Suprapubic skin (tissue), 4 donors: ENCODE results near the gene LLPH. TPM values are rescaled to one million over a fixed set of nuclear protein-coding genes. Genes with fewer than 3 reads are reported as not detected.

Experiments
- DNase-seq, 2 donors: peaks; one replicate each; pipeline ENCODE4 v3.0.0-alpha.2; 2019; ENCODE audit warnings: low spot score in 2 of 2
- H3K27ac ChIP-seq: fragments of 200-600 bp; sonication (generic); one replicate; pipeline ENCODE4 v1.5.1; 2019
- H3K27me3 ChIP-seq: fragments of 200-600 bp; sonication (generic); one replicate; pipeline ENCODE4 v1.5.1; 2019
- H3K36me3 ChIP-seq: fragments of 200-600 bp; sonication (generic); one replicate; pipeline ENCODE4 v1.5.1; 2019
- H3K4me1 ChIP-seq: fragments of 200-600 bp; sonication (generic); one replicate; pipeline ENCODE4 v1.5.1; 2019
- H3K4me3 ChIP-seq: fragments of 200-600 bp; sonication (generic); one replicate; pipeline ENCODE4 v1.5.1; 2019; ENCODE audit warnings: mild to moderate bottlenecking
- H3K9me3 ChIP-seq: fragments of 200-600 bp; sonication (generic); one replicate; pipeline ENCODE4 v1.5.1; 2019
- EP300 ChIP-seq: sonication (generic); formaldehyde crosslinking; IDR thresholded peaks from one replicate; pipeline ENCODE4 v1.6.1; 2017; ENCODE audit warnings: antibody characterized with exemption
- POLR2A ChIP-seq, 2 donors: fragments of 450-650 bp; IDR thresholded peaks; one replicate each; pipeline ENCODE4 v1.6.1; 2017; ENCODE audit warnings: antibody characterized with exemption in 2 of 2, mild to moderate bottlenecking in 2 of 2, moderate library complexity in 2 of 2
- POLR2AphosphoS5 ChIP-seq, 3 donors: sonication (generic); formaldehyde crosslinking; IDR thresholded peaks; one replicate each; pipeline ENCODE4 v1.6.1; 2017; ENCODE audit warnings: antibody characterized with exemption in 3 of 3
- WGBS: methylation state at CpG from one replicate; pipeline ENCODE4 v1.1.5; 2018; 5-methylcytosine and 5-hydroxymethylcytosine counted together
- total RNA-seq, 4 donors: library from RNA; depleted of rRNA; stranded (reverse); fragments of >200 nt; gene quantifications; one replicate each; pipeline ENCODE4 v1.1.0, GENCODE V29; 2016
- TF ChIP-seq, protein P1 (sequence below), 2 donors: fragments of 200-600 bp in 1 of 2; fragments of 450-650 bp in 1 of 2; sonication (generic) in 1 of 2; IDR thresholded peaks; one replicate each; pipeline ENCODE4 v1.5.1; 2016 to 2019; ENCODE audit warnings: antibody characterized with exemption in 2 of 2, mild to moderate bottlenecking in 1 of 2, moderate library complexity in 1 of 2

LLPH gene
- total RNA-seq, 4 donors from 2014 or later: 6.4 to 8.3 (median 6.7) TPM

DNA sequence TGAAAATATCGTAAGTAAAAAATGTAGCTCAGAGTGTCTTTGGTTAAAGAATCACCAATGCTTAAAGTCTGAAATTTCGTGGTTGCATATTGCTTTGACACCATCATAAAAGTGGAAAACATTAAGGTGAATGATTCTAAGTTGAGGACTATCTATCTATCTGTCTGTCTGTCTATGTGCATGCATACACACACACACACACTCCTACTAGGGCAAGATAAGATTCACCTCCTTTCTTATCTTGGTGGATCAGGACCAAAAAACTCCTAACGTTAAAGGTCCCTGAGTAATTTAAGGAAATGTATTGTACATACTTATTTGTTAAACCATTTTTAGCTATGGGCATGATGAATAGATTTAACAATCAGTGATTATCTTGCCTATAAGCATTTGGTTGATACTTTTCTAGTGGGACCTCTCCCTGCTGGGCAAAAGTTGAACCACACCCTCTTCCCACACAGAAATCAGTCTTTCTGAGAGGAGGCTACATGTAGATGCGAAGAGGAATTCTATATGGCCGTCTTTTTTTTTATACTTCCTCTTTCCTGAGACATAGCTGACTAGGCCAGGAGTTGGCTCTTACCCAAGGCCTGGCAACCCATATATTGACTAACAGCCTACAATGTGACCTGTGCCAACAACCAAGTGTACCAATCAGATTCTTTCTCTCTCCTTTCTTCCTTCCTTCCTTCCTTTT lies 19.3 kb upstream of the LLPH start:
- DNase-seq: no peak
- Histone ChIP-seq H3K9me3 (no peaks in the 10 kb centered on the region), H3K27me3 (no peaks in the 10 kb centered on the region), H3K4me1 (peaks cover 18% of the 10 kb centered on the region), H3K36me3 (peaks cover 12% of the 10 kb centered on the region), H3K27ac (no peak overlapping the region), H3K4me3 (no peak overlapping the region)
- WGBS: 82% methylated on average over 5 of the region's 5 CpGs
- TF ChIP-seq EP300 (no peak), POLR2A (IDR thresholded peaks at IDR 0.05) (no peak), POLR2AphosphoS5 (IDR thresholded peaks at IDR 0.05) (no peak)
- TF ChIP-seq, protein P1, sequence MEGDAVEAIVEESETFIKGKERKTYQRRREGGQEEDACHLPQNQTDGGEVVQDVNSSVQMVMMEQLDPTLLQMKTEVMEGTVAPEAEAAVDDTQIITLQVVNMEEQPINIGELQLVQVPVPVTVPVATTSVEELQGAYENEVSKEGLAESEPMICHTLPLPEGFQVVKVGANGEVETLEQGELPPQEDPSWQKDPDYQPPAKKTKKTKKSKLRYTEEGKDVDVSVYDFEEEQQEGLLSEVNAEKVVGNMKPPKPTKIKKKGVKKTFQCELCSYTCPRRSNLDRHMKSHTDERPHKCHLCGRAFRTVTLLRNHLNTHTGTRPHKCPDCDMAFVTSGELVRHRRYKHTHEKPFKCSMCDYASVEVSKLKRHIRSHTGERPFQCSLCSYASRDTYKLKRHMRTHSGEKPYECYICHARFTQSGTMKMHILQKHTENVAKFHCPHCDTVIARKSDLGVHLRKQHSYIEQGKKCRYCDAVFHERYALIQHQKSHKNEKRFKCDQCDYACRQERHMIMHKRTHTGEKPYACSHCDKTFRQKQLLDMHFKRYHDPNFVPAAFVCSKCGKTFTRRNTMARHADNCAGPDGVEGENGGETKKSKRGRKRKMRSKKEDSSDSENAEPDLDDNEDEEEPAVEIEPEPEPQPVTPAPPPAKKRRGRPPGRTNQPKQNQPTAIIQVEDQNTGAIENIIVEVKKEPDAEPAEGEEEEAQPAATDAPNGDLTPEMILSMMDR (IDR thresholded peaks at IDR 0.05): no peak

DNA sequence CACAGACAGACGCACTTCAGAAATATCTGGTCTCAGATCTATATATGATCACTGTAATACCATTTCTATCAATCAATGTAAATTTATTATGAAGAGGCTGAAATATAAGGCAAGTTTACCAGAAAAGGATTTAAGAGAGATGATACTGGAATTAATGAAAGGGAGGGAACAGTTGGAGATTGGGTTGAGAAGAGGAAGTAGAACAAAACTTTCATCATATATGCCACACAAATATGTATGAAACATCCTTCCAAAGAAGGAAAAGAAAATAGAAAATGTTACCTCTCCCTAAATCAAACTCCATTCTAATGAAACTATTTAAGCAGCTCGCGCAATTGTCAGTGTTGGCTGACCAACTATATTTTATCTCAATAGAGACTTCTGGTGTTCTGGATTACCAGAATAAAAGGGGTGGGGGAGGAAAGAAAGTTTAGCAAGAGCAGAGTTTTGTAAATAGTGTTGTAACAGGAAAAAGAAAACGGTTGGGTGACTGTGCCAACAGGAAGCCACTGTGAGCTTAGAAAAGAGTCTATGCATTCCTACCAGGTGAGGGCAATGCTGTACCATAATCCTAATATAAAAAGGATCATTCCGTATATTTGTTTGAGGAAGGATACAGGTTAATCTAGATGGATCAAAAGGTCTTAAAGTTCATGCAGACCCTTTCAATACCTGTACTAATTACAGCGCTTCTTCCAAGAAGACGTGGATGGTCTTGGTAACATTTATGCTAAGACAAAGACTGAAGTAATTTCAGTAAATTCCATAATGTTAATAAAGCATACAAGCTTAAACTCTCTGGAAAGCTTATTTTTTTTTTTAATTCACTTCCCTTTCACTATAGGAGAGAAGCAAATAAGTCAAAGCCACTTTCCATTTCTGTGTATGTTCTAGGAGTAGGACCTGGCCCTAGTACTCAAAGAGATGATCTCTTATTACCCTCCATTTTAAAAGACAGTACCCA lies 14.5 kb upstream of the LLPH start:
- H3K27me3 ChIP-seq: no peaks in the 10 kb centered on the region
- TF ChIP-seq POLR2AphosphoS5 (IDR thresholded peaks at IDR 0.05): no peak
- TF ChIP-seq, protein P1 (IDR thresholded peaks at IDR 0.05): peak; percentile 3 to 38
- no peak for DNase-seq
- peaks cover 29% of the 10 kb centered on the region for H3K36me3 ChIP-seq
- WGBS: 67% methylated on average over 7 of the region's 7 CpGs
- no peak overlapping the region for H3K27ac ChIP-seq
- peaks cover 22% of the 10 kb centered on the region for H3K9me3 ChIP-seq
- H3K4me1 ChIP-seq: peaks cover 8% of the 10 kb centered on the region
- no peak overlapping the region for H3K4me3 ChIP-seq

DNA sequence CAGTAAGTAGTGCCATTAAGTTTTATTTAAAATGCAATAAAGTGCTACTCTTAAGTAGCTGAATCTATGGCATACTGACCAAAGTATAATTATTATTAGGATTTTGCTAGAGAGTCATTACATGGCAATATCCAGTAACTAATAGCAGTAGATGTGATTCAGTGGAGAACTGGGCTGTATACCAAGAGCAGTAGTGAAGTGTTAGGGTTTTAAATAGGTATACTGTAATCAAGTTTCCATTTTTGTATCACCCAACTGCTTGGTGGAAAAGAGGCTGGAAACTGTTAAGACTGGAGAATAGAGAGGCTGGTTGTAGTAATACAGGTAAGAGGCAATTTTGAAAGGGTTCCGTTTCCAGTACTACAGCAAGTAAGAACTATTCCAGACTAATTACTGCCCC lies 13.3 kb upstream of the LLPH start:
- Histone ChIP-seq H3K4me3 (no peak overlapping the region), H3K27ac (no peak overlapping the region), H3K9me3 (peaks cover 22% of the 10 kb centered on the region), H3K36me3 (peaks cover 36% of the 10 kb centered on the region), H3K4me1 (peaks cover 8% of the 10 kb centered on the region), H3K27me3 (no peaks in the 10 kb centered on the region)
- no peak for DNase-seq
- TF ChIP-seq POLR2AphosphoS5 (IDR thresholded peaks at IDR 0.05) (no peak), POLR2A (IDR thresholded peaks at IDR 0.05) (no peak), EP300 (no peak)
- TF ChIP-seq, protein P1 (IDR thresholded peaks at IDR 0.05): no peak
- WGBS: 94% methylated on average over 1 of the region's 1 CpG

DNA sequence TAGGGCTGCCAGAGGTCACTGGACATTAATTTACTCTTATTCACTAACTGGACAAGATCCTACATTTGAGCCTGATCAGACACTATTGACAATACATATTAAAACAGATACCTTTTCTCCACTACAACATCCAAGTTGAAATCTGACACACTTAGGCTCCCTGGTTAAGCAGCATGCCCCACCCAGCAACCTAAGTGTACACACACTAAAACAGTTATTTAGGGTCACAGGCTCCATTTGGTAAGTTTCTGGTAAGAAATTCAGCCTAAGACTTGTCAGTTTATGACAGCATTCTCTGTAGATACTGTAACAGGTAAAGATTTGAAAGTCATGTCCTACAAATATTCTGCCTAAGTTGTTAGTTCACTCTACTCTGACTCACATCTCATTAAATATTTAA lies 12.3 kb upstream of the LLPH start:
- no peak for DNase-seq
- TF ChIP-seq, protein P1 (IDR thresholded peaks at IDR 0.05): no peak
- TF ChIP-seq EP300: no peak
- TF ChIP-seq POLR2AphosphoS5 (IDR thresholded peaks at IDR 0.05): no peak
- no peak for TF ChIP-seq POLR2A (IDR thresholded peaks at IDR 0.05)
- H3K9me3 ChIP-seq: peaks cover 22% of the 10 kb centered on the region
- H3K36me3 ChIP-seq: peaks cover 45% of the 10 kb centered on the region
- H3K4me3 ChIP-seq: no peak overlapping the region
- H3K4me1 ChIP-seq: peaks cover 8% of the 10 kb centered on the region
- no peak overlapping the region for H3K27ac ChIP-seq
- no peaks in the 10 kb centered on the region for H3K27me3 ChIP-seq

DNA sequence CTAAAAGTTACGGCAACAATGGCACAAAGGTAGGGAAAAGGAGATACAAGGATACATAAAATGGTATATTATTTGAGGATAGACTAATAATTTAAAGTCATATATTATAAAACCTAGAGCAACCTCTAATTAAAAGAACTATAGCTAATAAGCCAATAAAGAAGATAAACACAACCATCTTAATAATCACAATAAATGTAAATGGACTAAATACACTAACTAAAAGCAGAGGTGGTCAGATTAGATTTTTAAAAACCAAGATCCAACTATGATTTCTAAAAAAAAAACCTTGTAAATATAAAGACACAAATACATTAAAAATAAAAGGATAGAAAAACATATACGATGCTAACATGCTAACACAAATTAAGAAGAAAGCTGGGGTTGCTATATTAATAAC lies 10.7 kb upstream of the LLPH start:
- DNase-seq: no peak
- peaks cover 58% of the 10 kb centered on the region for H3K36me3 ChIP-seq
- no peaks in the 10 kb centered on the region for H3K27me3 ChIP-seq
- 96% methylated on average over 2 of the region's 2 CpGs for WGBS
- H3K9me3 ChIP-seq: peaks cover 22% of the 10 kb centered on the region
- peaks cover 8% of the 10 kb centered on the region for H3K4me1 ChIP-seq
- no peak overlapping the region for H3K4me3 ChIP-seq
- H3K27ac ChIP-seq: no peak overlapping the region
- TF ChIP-seq EP300 (no peak), POLR2A (IDR thresholded peaks at IDR 0.05) (no peak), POLR2AphosphoS5 (IDR thresholded peaks at IDR 0.05) (no peak)
- TF ChIP-seq, protein P1 (IDR thresholded peaks at IDR 0.05): no peak
